ENCODE data around the gene EHBP1.

The EHBP1 gene

DNA sequence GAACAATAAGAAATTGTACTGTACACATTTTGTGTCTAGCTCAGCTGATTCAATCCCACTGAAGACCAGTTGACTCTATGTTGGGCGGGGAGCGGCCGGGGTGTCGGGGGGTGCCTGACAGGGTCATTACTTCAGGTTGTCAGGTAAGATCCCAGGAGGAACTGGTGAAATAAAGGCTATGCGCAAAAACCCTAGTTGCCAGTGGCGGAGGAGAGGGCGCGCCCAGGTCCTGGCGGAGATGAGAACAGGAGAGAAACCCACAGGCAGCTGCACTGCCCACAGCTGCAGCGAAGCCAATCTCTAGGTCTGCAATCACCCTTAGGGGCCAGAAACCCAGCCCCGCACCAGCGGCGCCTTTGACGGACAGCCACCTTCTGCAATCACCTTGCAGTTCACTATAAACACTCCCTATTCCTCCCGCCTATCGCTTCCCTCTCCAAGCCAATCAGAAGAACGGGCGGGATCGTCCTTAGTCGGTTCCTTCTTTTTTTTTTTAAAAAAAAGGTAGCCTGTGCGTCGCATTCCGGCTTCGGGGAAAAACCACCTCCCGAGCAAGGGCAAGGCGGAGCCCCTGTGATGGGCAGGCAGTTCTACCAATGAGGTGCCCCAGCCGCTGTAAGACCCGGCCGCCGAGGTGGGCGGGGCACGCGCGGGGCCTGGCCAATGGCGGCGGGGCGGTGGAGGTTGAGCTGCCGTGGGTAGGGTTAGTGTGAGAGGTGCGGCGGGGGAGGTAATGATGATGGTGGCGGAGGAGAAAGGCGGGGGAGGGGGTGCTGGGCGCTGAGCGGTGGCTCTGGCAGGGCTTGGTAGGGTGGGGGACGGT lies at the start of gene EHBP1:
Gene EHBP1, plus strand, starts transcription at position 707 of the 823 bp plus-strand sequence. CDS start 1,479 bp downstream, outside the sequence.
- DNase-seq = peak; percentile 99

DNA sequence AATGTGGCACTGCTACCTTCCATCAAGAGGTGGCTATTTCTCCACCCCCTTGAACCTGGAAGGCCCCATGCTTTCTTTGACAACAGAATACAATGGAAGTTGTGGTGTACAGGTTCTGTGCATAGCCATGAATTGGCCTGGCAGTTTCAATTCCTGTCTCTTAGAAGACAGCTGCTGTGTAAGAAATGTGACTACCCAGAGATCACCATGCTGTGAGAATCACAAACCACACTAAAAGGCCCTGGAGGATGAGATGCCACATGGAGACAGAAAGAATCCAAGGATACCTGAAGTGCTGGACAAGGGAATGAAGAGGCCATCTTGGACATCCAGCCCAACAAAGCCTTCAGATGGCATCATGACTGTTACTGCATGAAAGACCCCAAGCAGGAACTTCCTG lies 47.7 kb upstream of the EHBP1 start:
- DNase-seq = no peak

DNA sequence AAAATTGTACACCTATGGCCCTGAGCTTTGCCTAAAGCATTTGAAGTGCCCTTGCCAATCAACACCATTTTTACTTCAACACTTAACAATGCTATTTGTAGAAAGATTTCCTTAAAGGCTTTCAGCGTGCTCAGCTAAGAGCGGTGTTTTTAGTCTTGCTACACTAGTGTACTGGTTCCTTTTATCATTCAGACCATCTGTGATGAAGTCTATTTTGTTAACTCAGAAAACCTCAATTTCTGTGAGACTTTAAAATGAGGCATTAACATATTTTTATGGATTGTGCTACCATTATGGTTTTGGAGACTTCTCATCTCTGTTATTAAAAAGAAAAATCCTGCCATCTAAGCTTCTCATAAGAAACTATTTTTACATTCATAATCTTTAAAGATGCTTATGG lies 46.6 kb upstream of the EHBP1 start:
- DNase-seq = no peak

DNA sequence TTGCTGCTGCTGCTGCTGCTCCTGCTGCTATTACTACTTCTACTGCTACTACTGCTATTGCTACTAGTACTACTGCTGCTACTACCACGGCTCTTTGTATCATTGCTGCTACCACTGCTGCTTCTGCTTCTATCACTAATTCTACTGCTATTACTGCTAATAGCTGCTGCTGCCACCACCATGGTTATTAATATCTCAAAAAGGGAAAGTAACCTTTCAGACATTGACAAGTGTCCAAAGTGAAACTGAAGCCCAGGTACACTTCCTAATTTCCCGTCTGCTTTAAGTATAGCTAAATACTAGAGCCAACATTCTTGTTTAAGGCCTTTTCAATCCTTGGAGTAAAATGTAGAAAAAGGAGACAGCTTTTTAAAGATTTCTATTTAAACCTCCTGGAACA lies 45.4 kb upstream of the EHBP1 start:
- no peak for DNase-seq

DNA sequence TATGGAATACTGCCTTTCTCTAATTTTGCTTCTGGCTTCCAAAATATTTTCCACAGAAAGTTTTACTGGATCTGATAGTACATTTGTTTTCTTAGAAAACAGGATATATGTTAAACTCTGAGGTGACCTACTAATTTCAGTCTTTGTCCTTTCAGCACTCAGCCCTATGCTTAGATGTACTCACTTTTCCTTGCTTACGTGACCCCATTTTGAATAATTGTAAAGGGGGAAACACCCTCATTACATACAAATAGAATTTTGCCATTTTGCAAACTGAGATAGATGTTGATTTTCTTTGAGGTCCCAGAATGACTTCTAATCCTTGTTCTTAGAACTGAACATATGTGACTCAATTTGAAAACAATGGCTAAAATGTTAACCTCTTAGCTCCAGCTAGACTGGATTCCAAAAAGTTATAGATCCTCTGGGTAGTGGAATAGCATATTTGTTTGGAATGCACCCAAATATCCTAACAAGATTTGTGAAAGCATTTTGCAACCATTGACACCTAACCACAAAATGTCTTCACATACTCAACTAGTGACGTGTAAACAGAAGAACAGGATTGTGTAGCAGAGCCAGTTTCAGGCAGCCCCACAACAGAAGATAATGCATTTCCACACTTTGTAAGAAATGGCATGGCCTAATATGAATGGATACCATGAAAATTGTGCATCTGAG lies 44.8 kb upstream of the EHBP1 start:
- DNase-seq = no peak

DNA sequence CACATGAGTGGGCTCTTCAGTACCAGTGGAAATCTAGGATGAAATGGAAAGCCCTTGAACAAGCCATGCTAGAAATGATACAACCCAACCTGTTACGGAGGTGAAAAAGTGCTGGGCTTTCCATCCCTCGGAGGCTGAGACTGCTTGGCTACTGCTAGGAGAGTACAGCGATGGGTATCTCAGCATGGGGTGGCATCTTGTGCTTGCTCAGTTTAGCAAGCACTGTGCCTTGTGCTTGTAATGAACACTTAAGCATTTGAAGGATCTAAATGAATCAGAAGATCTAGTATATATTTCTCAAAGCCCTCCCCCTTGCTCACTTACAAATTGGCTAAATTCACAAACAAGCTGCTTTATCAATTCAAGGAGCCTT lies 44.3 kb upstream of the EHBP1 start:
- DNase-seq = no peak

DNA sequence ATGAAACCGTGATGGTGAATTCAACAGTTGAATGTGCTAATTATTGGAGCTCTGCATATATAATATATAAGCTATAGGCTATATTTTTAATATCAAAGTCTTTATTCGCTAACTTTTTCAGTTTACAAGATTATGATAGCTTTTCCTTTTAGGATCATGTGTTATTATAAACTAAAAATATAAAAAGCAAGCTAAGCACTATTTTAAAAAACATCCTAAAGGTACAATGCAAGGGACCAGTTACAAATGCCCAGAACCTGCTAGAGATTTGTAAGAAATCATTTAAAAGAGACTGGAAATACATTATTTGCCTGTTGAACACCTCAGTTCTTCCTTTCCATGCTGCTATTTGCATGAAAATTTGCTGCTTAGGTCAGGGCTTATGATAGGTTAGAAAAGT lies 43.4 kb upstream of the EHBP1 start:
- no peak for DNase-seq

DNA sequence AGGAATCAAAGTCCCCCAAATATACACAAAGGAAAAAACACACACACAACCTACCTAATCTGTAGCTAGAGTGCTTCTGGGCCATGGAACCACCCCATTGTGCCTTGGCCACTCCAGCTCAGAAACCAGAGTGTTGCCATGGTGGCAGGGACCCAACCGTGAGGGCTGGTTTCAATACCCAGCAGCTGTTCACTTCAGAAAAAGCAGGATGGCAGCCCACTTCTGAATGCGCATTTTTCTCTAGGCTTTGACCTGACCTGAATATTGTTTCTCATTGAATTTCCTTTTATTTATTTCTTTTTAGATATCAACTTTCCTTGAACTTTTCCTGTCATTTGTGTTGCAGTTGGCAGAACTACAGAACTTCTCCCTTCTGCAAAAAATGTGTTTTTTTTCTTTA lies 43.0 kb upstream of the EHBP1 start:
- DNase-seq = no peak

DNA sequence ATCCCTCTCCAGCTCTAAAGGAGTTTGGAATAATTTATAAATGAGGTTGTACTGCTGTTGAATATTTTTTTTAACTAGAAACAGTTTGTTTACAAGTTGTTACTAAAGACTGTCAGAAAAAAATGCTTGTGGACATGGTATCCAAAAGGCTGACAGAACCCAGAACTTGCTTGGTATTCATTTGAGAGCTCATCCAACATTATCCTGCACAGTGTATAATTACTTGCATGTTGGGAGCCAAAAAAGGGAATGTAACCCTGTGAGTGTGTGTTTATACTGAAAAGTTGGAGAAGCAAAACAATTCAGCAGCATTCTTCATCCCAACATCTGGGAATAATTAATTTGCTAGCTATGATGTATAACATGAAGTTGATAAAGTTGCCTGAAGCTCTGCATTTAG lies 42.1 kb upstream of the EHBP1 start:
- DNase-seq = no peak

DNA sequence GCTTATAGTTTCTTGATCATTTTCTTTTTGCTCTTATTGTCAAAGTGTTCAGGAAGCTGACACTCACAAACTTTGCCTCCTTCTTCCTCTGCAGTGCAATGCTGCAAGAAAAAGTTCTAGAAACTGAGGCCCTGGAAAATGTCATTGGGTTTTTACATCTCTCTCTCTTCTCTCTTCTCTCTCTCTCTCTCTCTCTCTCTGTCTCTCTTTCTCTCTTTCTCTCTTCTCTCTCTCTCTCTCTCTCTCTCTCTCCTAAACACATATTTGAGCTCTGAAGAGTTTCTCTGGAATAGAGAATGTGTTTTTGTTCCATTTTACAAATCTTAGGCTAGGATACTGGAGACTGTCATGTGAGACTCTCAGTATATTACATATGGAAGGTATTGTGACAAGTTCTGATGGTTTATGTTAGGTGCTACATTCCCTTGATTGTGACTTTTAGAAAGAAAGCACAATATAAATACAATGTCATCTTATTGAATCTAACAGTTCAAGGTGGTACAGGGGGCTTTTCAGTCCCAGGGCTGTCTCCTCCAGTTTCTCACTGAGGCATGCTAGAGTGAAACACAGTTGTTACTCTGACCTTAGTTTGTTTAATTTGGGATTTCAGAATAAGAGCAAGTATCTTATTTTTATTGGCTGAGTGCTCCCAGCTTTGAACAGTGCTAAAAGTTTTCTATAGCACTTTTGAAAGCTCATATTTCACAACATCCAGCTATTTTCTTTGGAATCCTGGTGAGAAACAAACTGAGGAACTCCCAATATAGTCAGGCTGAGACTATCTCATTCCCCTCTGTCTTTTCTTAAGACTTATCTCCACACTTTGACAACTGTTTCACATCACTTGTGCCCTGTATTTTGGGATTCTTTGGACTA lies 41.4 kb upstream of the EHBP1 start:
- no peak for DNase-seq

DNA sequence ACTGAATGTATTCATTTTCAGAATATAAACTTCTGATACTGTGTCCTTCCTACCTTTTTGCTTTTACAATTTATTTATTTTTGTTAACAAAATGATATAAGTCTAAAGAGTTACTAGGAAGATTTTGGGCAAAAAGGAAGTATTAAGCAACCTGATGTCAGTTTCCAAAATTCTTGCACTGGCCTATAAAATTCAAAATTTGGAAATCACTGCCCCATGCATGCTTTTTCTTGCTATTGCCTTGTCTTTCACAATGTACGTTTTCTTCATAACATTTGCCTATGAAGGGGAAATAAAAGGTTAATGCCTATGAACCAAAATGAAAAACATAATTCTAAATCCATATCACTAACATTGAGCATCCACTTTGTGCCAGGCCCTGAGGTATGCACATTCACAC lies 40.1 kb upstream of the EHBP1 start:
- no peak for DNase-seq

DNA sequence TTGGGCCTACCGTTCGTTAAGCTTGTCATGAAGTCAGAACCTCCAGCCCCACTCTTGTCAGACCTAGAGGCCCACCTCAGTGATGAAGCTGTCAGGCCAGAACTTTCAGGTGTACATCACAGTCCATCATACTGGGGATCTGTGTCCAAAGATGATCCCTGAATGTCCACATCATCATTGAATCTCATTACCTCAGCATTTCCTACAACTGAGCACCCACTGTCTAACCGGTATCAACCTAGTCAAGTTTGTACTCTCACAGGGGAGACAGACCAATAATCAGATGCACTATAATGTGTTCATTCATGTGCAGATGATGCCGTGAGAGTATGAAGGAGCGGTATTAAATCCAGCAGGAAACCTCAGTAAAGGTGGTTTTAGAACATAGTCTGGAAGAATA lies 36.3 kb upstream of the EHBP1 start:
- DNase-seq = no peak

DNA sequence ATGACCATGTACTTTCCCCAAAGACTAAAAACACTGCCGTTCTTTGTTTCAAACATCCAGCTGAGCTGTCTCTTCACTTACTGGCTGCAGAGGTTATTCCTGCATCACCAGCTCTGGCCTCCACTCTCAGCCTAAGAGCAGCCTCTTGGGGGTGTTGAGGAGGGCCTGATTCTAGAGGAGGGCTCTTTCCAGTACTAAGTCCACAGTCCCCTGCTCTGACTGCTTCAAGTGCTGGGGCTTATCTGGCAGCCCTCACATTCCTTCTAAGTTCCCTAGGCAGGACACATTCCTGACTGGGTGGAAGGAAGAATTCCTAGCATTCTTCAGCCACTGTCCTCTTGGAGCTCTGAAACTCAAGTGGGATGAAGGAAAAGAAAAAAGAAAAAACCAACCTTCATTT lies 32.9 kb upstream of the EHBP1 start:
- no peak for DNase-seq

DNA sequence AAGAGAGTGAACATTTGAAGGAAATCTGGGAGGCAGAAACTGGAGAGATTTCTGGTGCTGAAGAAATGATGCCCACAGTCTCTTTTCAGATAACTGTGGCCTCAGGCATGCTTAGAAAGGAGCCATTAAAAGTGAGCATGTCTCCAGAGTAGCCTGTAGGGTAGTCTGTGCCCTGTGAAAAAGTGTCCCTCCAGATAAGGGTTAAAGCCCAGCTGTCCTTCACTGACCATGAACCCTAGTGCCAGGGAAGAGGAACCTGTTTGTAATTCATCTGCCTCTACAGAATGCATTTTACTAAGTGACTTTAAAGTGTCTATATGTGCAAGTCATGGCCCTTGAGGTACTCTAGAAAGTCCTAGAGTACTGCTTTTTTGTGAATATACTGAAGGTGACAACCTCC lies 30.5 kb upstream of the EHBP1 start:
- no peak for DNase-seq

DNA sequence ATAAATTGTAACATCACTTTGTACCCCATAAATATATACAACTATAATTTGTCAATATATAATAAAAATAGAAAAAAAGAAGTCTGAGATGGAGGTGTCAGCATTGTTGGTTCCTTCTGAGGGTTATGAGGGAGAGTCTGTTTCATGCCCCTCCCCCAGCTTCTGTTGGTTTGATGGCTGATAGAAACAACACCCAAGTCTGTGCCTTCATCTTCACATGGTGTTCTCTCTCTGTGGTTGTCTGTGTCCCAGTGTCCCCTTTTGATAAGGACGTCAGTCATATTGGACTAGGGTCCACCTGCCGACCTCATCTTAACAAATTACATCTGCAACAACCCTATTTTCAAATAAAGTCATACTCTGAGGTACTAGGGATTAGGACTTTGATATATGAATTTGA lies 20.3 kb upstream of the EHBP1 start:
- no peak for DNase-seq

DNA sequence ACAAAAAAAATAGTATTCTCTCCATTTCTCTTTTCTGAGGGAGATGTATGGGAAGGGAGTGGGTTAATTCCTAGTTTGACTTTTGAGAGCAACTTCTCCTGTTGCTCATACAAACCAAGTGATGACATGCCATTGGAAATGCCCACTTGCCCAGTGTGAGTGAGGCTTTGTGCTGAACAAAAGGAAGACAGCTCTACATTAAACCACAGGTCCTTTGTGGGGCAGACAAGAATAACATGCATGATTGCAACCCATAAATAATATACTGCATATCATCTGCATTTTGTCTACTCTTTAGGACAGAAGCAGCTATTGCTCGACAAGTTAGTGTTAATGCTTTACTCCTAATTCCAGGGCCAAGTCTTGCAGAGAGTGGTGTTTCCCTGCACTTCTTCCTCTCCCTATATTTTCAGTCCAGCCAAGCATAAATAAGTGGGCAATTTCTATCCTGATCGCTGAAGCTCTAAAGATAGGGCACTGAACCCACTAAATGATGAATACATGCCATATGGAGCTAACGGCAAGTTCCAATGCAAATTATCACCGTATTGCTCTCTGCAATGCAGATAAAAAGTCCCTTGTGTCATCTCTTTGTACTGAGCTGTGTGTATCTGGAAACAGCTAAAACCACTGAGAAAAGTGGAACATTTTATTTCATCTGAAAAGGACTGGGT lies 19.4 kb upstream of the EHBP1 start:
- no peak for DNase-seq

DNA sequence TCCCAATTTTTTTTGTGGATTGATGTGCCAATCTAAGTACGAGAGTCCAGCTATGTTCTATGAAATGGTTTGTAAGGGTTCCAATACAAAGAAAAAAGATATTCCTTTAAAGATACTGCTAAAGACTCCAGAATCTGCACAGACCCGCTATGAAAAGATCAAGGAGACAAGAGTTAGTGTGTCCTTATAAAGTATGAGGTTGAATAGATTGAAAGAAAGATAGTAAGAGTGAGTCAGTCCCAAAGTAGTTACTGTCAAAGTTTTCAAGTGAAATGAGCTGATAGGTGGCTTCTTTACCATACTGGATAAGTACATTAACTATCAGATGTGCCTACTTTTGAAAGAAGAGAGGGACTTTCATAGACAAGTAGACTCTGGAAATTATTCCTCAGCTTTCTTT lies 17.9 kb upstream of the EHBP1 start:
- DNase-seq = no peak

DNA sequence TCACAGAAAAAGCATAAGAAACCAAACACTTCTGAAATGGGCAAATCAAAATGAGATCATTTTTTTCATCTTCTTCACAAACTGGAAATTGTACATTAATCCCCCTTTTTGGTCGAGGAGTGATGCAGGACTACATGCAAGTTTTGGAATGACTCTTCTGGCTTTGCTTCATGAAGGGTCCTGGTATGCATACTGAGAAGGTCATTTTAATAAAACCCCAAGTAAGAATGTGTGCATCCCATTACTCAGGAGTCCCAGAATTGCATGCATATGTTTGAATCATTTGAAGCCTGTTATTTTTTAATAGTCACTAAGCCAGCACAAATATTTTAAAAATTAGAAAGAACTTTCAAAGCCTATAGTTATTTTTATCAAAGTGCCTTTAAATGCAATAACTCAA lies 16.7 kb upstream of the EHBP1 start:
- no peak for DNase-seq

DNA sequence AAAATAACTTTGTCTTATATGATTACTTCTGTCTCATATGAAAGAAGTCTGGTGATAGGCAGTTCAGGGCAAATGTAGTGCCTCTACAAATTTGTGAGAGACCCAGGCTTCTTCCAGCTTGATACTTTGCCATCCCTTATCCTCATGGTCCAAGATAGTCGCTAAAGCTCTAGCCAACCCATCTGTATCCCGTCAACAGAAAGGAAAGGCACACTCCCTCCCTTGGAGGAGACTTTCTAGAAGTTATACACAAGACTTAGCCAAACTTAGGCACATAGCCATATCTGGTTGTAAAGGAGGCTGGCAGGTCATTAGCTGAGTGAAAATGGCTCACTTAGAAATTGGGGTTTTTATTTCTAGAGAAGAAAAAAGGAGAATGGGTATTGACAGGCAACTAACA lies 14.3 kb upstream of the EHBP1 start:
- DNase-seq = no peak

DNA sequence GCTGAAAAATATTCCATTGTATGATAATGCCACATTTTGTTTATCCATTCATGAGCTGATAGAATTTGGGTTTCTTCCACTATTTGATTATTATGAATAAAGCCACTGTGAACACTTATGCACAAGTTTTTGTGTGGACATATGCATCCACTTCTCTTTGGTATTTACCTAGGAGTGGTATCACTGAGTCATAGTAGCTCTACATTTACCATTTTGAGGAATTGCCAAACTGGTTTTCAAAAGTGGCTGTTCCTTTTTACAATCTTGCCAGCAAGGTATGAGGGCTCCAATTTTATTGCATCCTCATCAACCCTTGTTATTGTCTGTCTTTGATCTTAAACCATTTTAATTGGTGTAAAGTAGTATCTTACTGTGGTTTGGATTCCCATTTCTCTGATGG lies 13.3 kb upstream of the EHBP1 start:
- DNase-seq = no peak

DNA sequence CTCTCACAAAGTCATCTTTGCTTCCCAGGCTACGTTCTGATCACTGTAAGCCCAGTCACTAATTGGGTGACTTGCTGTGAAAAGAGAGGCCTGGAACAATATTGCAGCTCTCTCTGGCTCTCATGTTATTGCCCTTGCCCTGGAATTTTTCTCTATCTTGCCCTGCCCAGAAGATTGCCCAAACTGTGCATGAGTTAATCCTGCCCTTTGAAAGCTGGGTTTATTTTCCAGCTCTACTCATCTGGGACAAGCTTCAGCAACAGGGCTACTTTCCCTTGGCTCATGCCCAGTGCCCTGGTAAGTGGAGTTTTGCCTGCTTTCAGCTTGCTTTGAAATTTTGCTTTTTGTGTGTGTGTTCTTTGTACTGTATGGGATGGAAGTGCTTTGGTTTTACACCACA lies 6.9 kb upstream of the EHBP1 start:
- no peak for DNase-seq

DNA sequence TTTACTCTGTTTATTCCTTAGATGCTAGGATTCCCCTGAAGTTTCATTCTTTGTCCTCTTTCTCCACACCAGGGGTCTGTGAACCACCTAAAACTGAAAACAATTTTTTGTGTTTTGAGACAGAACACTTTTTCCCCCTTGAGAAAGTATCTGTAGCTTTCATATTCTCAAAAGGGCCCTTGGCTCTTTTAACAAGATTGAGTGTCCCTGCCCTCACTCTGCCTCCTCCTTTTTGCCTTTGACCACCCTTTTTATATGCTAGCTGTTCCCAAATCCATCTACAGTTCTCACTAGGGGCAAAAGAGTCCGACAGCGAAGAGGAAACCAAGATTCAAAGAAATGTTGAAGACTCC lies 883 bp upstream of the EHBP1 start:
- DNase-seq = no peak

Measured in DMS153 (cell line).